HG03060 (cell line): Measurements from ENCODE around the gene GOLGA8M.
"Not testable (repeated sequence)": the region's sequence is repeated elsewhere in the genome, so short reads cannot be mapped to it uniquely, and the experiment has no call there.

ENCODE experiments used
- ATAC-seq: cut with Tn5 transposase; IDR thresholded peaks from one replicate; pipeline ENCODE4 v1.9.1; 2021; ENCODE audit warnings: low read depth, moderate number of reproducible peaks; ENCODE audit not compliant: unreplicated experiment

GOLGA8M gene

GRCh38 chr15:28664575-28664974 lies 47.6 kb downstream of the GOLGA8M start:
- not testable (repeated sequence) for ATAC-seq

GRCh38 chr15:28663717-28664116 lies 48.5 kb downstream of the GOLGA8M start:
- ATAC-seq, result not testable (repeated sequence)

- ATAC-seq, result not testable (repeated sequence)
These were observed 51.5 kb downstream of the GOLGA8M start for GRCh38 chr15:28660750-28661149.

GRCh38 chr15:28656018-28656360 lies 56.2 kb downstream of the GOLGA8M start:
- ATAC-seq, result not testable (repeated sequence)

GRCh38 chr15:28655329-28656017 lies 56.7 kb downstream of the GOLGA8M start:
- ATAC-seq, result not testable (repeated sequence)

- ATAC-seq, result not testable (repeated sequence)
These were observed 58.0 kb downstream of the GOLGA8M start for GRCh38 chr15:28654194-28654593.

- ATAC-seq, result not testable (repeated sequence)
These were observed 59.7 kb downstream of the GOLGA8M start for GRCh38 chr15:28652538-28652937.
